GM12892 (cell line): ENCODE data around the gene ITGB5.

Experiments
- POLR2A ChIP-seq: IDR thresholded peaks from 2 replicates; pipeline ENCODE4 v1.6.1; 2011; ENCODE audit warnings: low read depth, low read length, control low read depth
- POLR2AphosphoS5 ChIP-seq: IDR thresholded peaks from 2 replicates; pipeline ENCODE4 v1.6.1; 2011; ENCODE audit warnings: low read depth, low read length, control low read depth
- TAF1 ChIP-seq: IDR thresholded peaks from 2 replicates; pipeline ENCODE4 v1.6.1; 2011; ENCODE audit warnings: low read depth, mild to moderate bottlenecking, control low read depth, low read length, borderline replicate concordance

DNA sequence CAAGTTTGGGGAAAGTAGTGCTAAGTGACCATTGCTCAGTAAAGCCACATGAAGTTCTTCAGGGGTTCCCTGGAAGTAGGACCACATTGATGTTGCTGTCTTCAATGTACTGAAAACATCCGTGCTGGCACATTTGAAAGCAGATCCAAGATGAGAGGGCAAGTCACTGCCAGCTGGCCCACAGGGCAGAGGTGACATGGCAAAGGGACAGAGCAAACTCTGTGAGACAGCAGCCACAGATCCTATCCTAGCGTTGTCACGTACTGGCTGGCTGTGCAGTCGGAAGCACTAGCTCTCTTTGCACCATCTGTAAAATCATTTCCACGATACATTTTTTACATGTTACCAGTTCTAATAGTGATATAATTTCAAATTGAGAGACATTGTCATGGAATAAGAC, 33.6 kb upstream of the ITGB5 start:
- TF ChIP-seq POLR2A (no peak), POLR2AphosphoS5 (no peak), TAF1 (no peak)
